ENCODE data around the gene NOL7. TPM values are rescaled to one million over a fixed set of nuclear protein-coding genes. Genes with fewer than 3 reads are reported as not detected.

Gene NOL7
- total and polyA plus RNA-seq, 2 of the 13 experiments (the other 11 are each of a cell fraction or from before 2014, with no cell fraction given): 37.8 to 186 TPM

DNA sequence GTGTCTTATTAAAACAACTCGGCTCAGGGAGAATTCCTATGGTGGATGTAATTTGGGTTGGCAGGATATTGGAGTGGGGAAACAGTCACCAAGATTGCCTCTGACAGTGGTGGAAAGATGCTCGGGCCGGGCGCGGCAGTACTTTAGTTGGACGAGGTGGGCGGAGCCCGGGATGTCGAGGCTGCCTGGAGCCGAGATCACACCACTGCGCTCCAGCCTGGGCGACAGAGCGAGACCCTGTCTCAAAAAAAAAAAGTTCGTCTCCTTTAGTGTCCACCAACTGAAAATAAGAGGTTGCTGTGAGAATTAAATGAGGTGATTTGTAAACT lies 621 bp downstream of the NOL7 start:
- peaks cover 8 to 38% of the 10 kb centered on the region in 2 experiments; a peak in 4 of 5 replicates for H3K36me3 ChIP-seq (replicated peaks in 1 of 2; ENCODE audit: control insufficient read depth in 1 of 2, insufficient read depth in 2 of 2, low read length in 2 of 2)
- no peak for FAIRE-seq
- peak overlapping the region; percentile 89 to 97 (median 93) for H3K4me3 ChIP-seq (replicated peaks in 1 of 3; ENCODE audit: insufficient read depth in 1 of 3, low read depth in 2 of 3, low read length in 3 of 3)
- DNase-seq (ENCODE audit: low spot score): no peak
- peak overlapping the region; percentile 85 for H3K4me2 ChIP-seq (ENCODE audit: low read depth, low read length)
- peak overlapping the region; percentile 91 for H3K27ac ChIP-seq (ENCODE audit: extremely low read length, insufficient read depth, low read length)
- no peaks in the 10 kb centered on the region; a peak in 1 of 5 replicates for H3K27me3 ChIP-seq (ENCODE audit: control insufficient read depth in 1 of 2, insufficient read depth in 2 of 2, low read length in 2 of 2)
- POLR2A ChIA-PET: interaction anchor here (0.8 to 5.3 kb wide), 28 partner anchors 9 to 313 kb away, joined by 3 to 175 read pairs (median 5); partner anchors contain the start of genes GFOD1, MCUR1, RANBP9 and SIRT5
- H3K4me1 ChIP-seq (ENCODE audit: insufficient read depth, low read length): peaks cover 35% of the 10 kb centered on the region
- peak; percentile 69 for ATAC-seq
- in situ Hi-C loops (cut with HindIII; ENCODE audit: extremely low pct_ligation_motif_present, low pct_unique_long_range_greater_than_20kb) (loop anchor here (5.0 kb wide), 2 partner anchors 38 to 92 kb away; no protein-coding TSS in a partner anchor), intact Hi-C loops (cut with micrococcal nuclease; ENCODE audit: unreplicated experiment) (loop anchor here (1.0 to 5.0 kb wide), 6 partner anchors 10 to 279 kb away; partner anchors contain the start of genes GFOD1 and RANBP9)
- 2% methylated on average over 14 of the region's 14 CpGs for WGBS (ENCODE audit: low lambda C conversion rate)
- peaks cover 17% of the 10 kb centered on the region for H4K20me1 ChIP-seq (ENCODE audit: insufficient read depth, low read length)
- no peaks in the 10 kb centered on the region for H3K9me3 ChIP-seq (ENCODE audit: low read length)
- H2AFZ ChIP-seq (ENCODE audit: low read length): no peak overlapping the region
- CTCF ChIA-PET (ENCODE audit: low intra/inter-chr PET ratio, low total read pairs): no interaction called here
- peak overlapping the region; percentile 97 for H3K9ac ChIP-seq (ENCODE audit: insufficient read depth, low read depth, low read length)
- BruUV-seq (replicated peaks): no TSS peak
- H3K79me2 ChIP-seq (ENCODE audit: insufficient read depth, low read length): peaks cover 43% of the 10 kb centered on the region
- 0 out of 2 replicates have a peak, but pooled peaks have one; percentile 28 for TF ChIP-seq PRMT3 (CRISPR knock-in tag; IDR thresholded peaks at IDR 0.05; ENCODE audit: borderline replicate concordance, low read depth)
- no peak for TF ChIP-seq SP1 (IDR thresholded peaks at IDR 0.05)
- TF ChIP-seq SP1 (CRISPR knock-in tag; IDR thresholded peaks at IDR 0.05): 0 out of 2 replicates have a peak, but pooled peaks have one; percentile 30
- TF ChIP-seq KDM5A (IDR thresholded peaks at IDR 0.05; ENCODE audit: borderline replicate concordance, low read length): peak; percentile 76
- 0 out of 2 replicates have a peak, but pooled peaks have one; percentile 3 for TF ChIP-seq ZBTB3 (CRISPR knock-in tag; IDR thresholded peaks at IDR 0.05; ENCODE audit: borderline replicate concordance, low read depth)
- TF ChIP-seq ZNF121 (CRISPR knock-in tag; IDR thresholded peaks at IDR 0.05): peak; percentile 82
- no peak for TF ChIP-seq HDAC1 (CRISPR knock-in tag; IDR thresholded peaks at IDR 0.05)
- no peak for TF ChIP-seq PPARG (CRISPR knock-in tag; conservative IDR thresholded peaks at IDR 0.05)
- TF ChIP-seq ZNF224 (CRISPR knock-in tag; IDR thresholded peaks at IDR 0.05): peak; percentile 1; the same call in 1 of the 2 replicates
- TF ChIP-seq ZNF367 (CRISPR knock-in tag; IDR thresholded peaks at IDR 0.05; ENCODE audit: borderline replicate concordance): 0 out of 2 replicates have a peak, but pooled peaks have one; percentile 31
- TF ChIP-seq ZNF589 (CRISPR knock-in tag; conservative IDR thresholded peaks at IDR 0.05): no peak
- no peak for TF ChIP-seq KDM1A (CRISPR knock-in tag; IDR thresholded peaks at IDR 0.05)
- TF ChIP-seq, protein P1, sequence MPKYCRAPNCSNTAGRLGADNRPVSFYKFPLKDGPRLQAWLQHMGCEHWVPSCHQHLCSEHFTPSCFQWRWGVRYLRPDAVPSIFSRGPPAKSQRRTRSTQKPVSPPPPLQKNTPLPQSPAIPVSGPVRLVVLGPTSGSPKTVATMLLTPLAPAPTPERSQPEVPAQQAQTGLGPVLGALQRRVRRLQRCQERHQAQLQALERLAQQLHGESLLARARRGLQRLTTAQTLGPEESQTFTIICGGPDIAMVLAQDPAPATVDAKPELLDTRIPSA (CRISPR knock-in tag; IDR thresholded peaks at IDR 0.05; ENCODE audit: borderline replicate concordance): peak; percentile 61; the same call in 1 of the 2 replicates
- 0 out of 2 replicates have a peak, but pooled peaks have one; percentile 3 for TF ChIP-seq ZNF20 (CRISPR knock-in tag; IDR thresholded peaks at IDR 0.05)
- 0 out of 2 replicates have a peak, but pooled peaks have one; percentile 1 for TF ChIP-seq ZKSCAN1 (IDR thresholded peaks at IDR 0.05; ENCODE audit: low read length)
- no peak for TF ChIP-seq ZNF550 (CRISPR knock-in tag; IDR thresholded peaks at IDR 0.05; ENCODE audit: borderline replicate concordance)
- TF ChIP-seq ZBTB42 (CRISPR knock-in tag; IDR thresholded peaks at IDR 0.05): no peak
- 0 out of 2 replicates have a peak, but pooled peaks have one; percentile 8 for TF ChIP-seq KLF12 (CRISPR knock-in tag; IDR thresholded peaks at IDR 0.05; ENCODE audit: borderline replicate concordance)
- TF ChIP-seq ZNF569 (CRISPR knock-in tag; IDR thresholded peaks at IDR 0.05; ENCODE audit: borderline replicate concordance): no peak
- TF ChIP-seq, protein P2, sequence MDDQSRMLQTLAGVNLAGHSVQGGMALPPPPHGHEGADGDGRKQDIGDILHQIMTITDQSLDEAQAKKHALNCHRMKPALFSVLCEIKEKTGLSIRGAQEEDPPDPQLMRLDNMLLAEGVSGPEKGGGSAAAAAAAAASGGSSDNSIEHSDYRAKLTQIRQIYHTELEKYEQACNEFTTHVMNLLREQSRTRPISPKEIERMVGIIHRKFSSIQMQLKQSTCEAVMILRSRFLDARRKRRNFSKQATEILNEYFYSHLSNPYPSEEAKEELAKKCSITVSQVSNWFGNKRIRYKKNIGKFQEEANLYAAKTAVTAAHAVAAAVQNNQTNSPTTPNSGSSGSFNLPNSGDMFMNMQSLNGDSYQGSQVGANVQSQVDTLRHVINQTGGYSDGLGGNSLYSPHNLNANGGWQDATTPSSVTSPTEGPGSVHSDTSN (CRISPR knock-in tag; IDR thresholded peaks at IDR 0.05; ENCODE audit: borderline replicate concordance): no peak
- TF ChIP-seq, protein P3, sequence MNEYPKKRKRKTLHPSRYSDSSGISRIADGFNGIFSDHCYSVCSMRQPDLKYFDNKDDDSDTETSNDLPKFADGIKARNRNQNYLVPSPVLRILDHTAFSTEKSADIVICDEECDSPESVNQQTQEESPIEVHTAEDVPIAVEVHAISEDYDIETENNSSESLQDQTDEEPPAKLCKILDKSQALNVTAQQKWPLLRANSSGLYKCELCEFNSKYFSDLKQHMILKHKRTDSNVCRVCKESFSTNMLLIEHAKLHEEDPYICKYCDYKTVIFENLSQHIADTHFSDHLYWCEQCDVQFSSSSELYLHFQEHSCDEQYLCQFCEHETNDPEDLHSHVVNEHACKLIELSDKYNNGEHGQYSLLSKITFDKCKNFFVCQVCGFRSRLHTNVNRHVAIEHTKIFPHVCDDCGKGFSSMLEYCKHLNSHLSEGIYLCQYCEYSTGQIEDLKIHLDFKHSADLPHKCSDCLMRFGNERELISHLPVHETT (CRISPR knock-in tag; conservative IDR thresholded peaks at IDR 0.05): no peak
- TF ChIP-seq RBM22 (optimal IDR thresholded peaks at IDR 0.05; ENCODE audit: low read length): no peak
- TF ChIP-seq SP5 (CRISPR knock-in tag; IDR thresholded peaks at IDR 0.05; ENCODE audit: borderline replicate concordance, low read depth): peak; percentile 59; the same call in 1 of the 2 replicates
- TF ChIP-seq ZNF543 (CRISPR knock-in tag; IDR thresholded peaks at IDR 0.05): no peak
